Caco-2 (cell line): ENCODE results near the gene RRAGD. TPM values are rescaled to one million over a fixed set of nuclear protein-coding genes. Genes with fewer than 3 reads are reported as not detected.

ENCODE experiments used
- BruUV-seq: library from RNA; stranded (reverse); fragments of 400-500 nt; replicated peaks from 2 replicates; lab custom pipeline; 2021; lab: Mats Ljungman, UMichigan
- CTCF ChIA-PET: fragments of 300-600 bp; sonication (Branson Sonifier 250); formaldehyde crosslinking; loops from one replicate; lab custom pipeline; 2022; ENCODE audit warnings: antibody characterized with exemption; lab: Charles Lee
- POLR2A ChIA-PET: fragments of 300-600 bp; sonication (Branson Sonifier 250); formaldehyde crosslinking; loops from one replicate; lab custom pipeline; 2022; ENCODE audit warnings: antibody characterized with exemption; lab: Charles Lee
- DNase-seq, 2 experiments: peaks; one replicate each; pipeline versions ENCODE4 v3.0.0 to v3.0.0-alpha.2; 2020 to 2022
- H3K27me3 ChIP-seq: replicated peaks from 2 replicates; pipeline ENCODE4 v1.6.0; 2011; ENCODE audit warnings: low read length; ENCODE audit not compliant: control insufficient read depth, insufficient read depth
- H3K36me3 ChIP-seq: 2 replicates; pipeline ENCODE4 v1.5.1; 2011; ENCODE audit warnings: low read length; ENCODE audit not compliant: control insufficient read depth, insufficient read depth
- H3K4me1 ChIP-seq: fragments of 250-450 bp; sonication (Bioruptor Pico); 2 replicates; pipeline ENCODE4 v1.5.1; 2020; ENCODE audit warnings: mild to moderate bottlenecking
- H3K4me3 ChIP-seq: 2 replicates; pipeline ENCODE4 v1.5.1; 2011; ENCODE audit warnings: low read depth, mild to moderate bottlenecking, control low read depth, low read length
- H3K9me3 ChIP-seq: fragments of 250-450 bp; sonication (Bioruptor Pico); 2 replicates; pipeline ENCODE4 v1.5.1; 2020; ENCODE audit warnings: mild to moderate bottlenecking, moderate library complexity
- H3K27ac Mint-ChIP-seq: one replicate; pipeline ENCODE4 v1.8.0; 2022; ENCODE audit warnings: mixed read lengths; ENCODE audit not compliant: unreplicated experiment
- H3K27me3 Mint-ChIP-seq: one replicate; pipeline ENCODE4 v1.8.0; 2022; ENCODE audit warnings: mixed read lengths; ENCODE audit not compliant: insufficient read depth, unreplicated experiment
- H3K36me3 Mint-ChIP-seq: one replicate; pipeline ENCODE4 v1.8.0; 2022; ENCODE audit warnings: mild to moderate bottlenecking, mixed read lengths; ENCODE audit not compliant: insufficient read depth, unreplicated experiment
- H3K4me1 Mint-ChIP-seq: one replicate; pipeline ENCODE4 v1.8.0; 2022; ENCODE audit warnings: low read depth, mixed read lengths; ENCODE audit not compliant: unreplicated experiment
- H3K4me3 Mint-ChIP-seq: one replicate; pipeline ENCODE4 v1.8.0; 2022; ENCODE audit warnings: mild to moderate bottlenecking, moderate library complexity, mixed read lengths; ENCODE audit not compliant: unreplicated experiment
- H3K9me3 Mint-ChIP-seq: one replicate; pipeline ENCODE4 v1.8.0; 2022; ENCODE audit warnings: mixed read lengths; ENCODE audit not compliant: unreplicated experiment
- intact Hi-C: fragments of 100-400 bp; cut with micrococcal nuclease; formaldehyde crosslinking; loops from one replicate; pipeline ENCODE4 v1.10.0; 2022; ENCODE audit not compliant: unreplicated experiment
- total RNA-seq: library from RNA; stranded (reverse); gene quantifications from 2 replicates; pipeline ENCODE4 v1.2.3, GENCODE V29; 2022
- TF ChIP-seq, protein P1 (sequence below), 2 experiments: fragments of 200-600 bp in 1 of 2; IDR thresholded peaks; 1 replicate in 1 of 2; 2 replicates in 1 of 2; pipeline versions ENCODE4 v1.5.1 to v1.8.0; 2011 to 2022; ENCODE audit warnings: antibody characterized with exemption in 1 of 2, control low read depth in 1 of 2, inconsistent platforms in 1 of 2, low read depth in 1 of 2, low read length in 1 of 2, mild to moderate bottlenecking in 1 of 2, moderate library complexity in 1 of 2; ENCODE audit not compliant: insufficient read depth in 1 of 2, severe bottlenecking in 1 of 2, unreplicated experiment in 1 of 2

The RRAGD gene
- total RNA-seq, 1 experiment from 2014 or later: 8.0 TPM

GRCh38 chr6:89393659-89394058, 18.4 kb downstream of the RRAGD start:
- ChIA-PET CTCF (no interaction called here), POLR2A (no interaction called here)
- no peak overlapping the region for H3K4me3 ChIP-seq
- H3K36me3 ChIP-seq: no peaks in the 10 kb centered on the region
- Mint-ChIP-seq H3K4me1 (no peaks in the 10 kb centered on the region), H3K36me3 (no peaks in the 10 kb centered on the region), H3K27me3 (peaks cover 4% of the 10 kb centered on the region), H3K27ac (no peak overlapping the region), H3K9me3 (no peaks in the 10 kb centered on the region), H3K4me3 (no peak overlapping the region)
- no peaks in the 10 kb centered on the region for H3K9me3 ChIP-seq
- TF ChIP-seq, protein P1, sequence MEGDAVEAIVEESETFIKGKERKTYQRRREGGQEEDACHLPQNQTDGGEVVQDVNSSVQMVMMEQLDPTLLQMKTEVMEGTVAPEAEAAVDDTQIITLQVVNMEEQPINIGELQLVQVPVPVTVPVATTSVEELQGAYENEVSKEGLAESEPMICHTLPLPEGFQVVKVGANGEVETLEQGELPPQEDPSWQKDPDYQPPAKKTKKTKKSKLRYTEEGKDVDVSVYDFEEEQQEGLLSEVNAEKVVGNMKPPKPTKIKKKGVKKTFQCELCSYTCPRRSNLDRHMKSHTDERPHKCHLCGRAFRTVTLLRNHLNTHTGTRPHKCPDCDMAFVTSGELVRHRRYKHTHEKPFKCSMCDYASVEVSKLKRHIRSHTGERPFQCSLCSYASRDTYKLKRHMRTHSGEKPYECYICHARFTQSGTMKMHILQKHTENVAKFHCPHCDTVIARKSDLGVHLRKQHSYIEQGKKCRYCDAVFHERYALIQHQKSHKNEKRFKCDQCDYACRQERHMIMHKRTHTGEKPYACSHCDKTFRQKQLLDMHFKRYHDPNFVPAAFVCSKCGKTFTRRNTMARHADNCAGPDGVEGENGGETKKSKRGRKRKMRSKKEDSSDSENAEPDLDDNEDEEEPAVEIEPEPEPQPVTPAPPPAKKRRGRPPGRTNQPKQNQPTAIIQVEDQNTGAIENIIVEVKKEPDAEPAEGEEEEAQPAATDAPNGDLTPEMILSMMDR (IDR thresholded peaks at IDR 0.05; ENCODE audit: insufficient read depth in 1 of 2, low read depth in 1 of 2, low read length in 1 of 2, severe bottlenecking in 1 of 2, unreplicated experiment in 1 of 2): no peak
- DNase-seq: no peak
- BruUV-seq: no TSS peak
- intact Hi-C loops: no loop called here
- H3K4me1 ChIP-seq: no peaks in the 10 kb centered on the region
- no peaks in the 10 kb centered on the region for H3K27me3 ChIP-seq

DNA sequence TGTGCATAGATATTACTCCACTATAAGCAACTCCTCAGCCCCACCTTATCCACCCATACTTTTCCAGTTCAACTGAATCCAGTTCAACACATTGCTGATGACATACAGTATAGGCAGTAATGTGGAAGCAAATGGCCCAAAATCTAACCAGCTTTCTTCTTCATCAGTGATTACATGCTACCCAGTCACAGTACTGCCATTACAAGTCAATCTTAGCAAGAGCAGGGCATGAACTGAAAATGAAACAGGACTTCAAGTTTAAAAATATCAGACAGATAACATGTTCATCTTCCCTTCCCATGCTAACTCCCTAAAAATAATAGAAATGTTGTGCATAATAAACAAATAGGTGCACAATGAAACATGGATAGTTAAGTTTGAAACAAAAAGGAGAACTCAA, 19.2 kb downstream of the RRAGD start:
- no peak for DNase-seq
- H3K4me1 ChIP-seq: no peaks in the 10 kb centered on the region
- H3K27ac Mint-ChIP-seq: no peak overlapping the region
- H3K4me3 ChIP-seq: no peak overlapping the region
- H3K36me3 ChIP-seq: no peaks in the 10 kb centered on the region
- BruUV-seq: no TSS peak
- intact Hi-C loops: no loop called here
- POLR2A ChIA-PET: no interaction called here
- H3K4me3 Mint-ChIP-seq: no peak overlapping the region
- H3K9me3 ChIP-seq: no peaks in the 10 kb centered on the region
- no peaks in the 10 kb centered on the region for H3K27me3 ChIP-seq
- H3K27me3 Mint-ChIP-seq: peaks cover 4% of the 10 kb centered on the region
- H3K4me1 Mint-ChIP-seq: no peaks in the 10 kb centered on the region
- CTCF ChIA-PET: no interaction called here
- TF ChIP-seq, protein P1 (IDR thresholded peaks at IDR 0.05; ENCODE audit: insufficient read depth in 1 of 2, low read depth in 1 of 2, low read length in 1 of 2, severe bottlenecking in 1 of 2, unreplicated experiment in 1 of 2): no peak
- H3K9me3 Mint-ChIP-seq: no peaks in the 10 kb centered on the region
- H3K36me3 Mint-ChIP-seq: no peaks in the 10 kb centered on the region

- Mint-ChIP-seq H3K27ac (no peak overlapping the region), H3K9me3 (no peaks in the 10 kb centered on the region), H3K4me1 (no peaks in the 10 kb centered on the region), H3K36me3 (no peaks in the 10 kb centered on the region), H3K4me3 (no peak overlapping the region), H3K27me3 (peaks cover 4% of the 10 kb centered on the region)
- ChIA-PET CTCF (interaction anchor here (0.6 kb wide), 1 partner anchor 312 kb away, joined by 4 read pairs; no protein-coding TSS in a partner anchor), POLR2A (no interaction called here)
- DNase-seq: no peak
- Histone ChIP-seq H3K4me1 (no peaks in the 10 kb centered on the region), H3K27me3 (no peaks in the 10 kb centered on the region), H3K36me3 (no peaks in the 10 kb centered on the region), H3K4me3 (no peak overlapping the region), H3K9me3 (no peaks in the 10 kb centered on the region)
- intact Hi-C loops: no loop called here
- TF ChIP-seq, protein P1 (IDR thresholded peaks at IDR 0.05; ENCODE audit: insufficient read depth in 1 of 2, low read depth in 1 of 2, low read length in 1 of 2, severe bottlenecking in 1 of 2, unreplicated experiment in 1 of 2): no peak
- no TSS peak for BruUV-seq
These were observed 23.2 kb downstream of the RRAGD start for GRCh38 chr6:89388846-89389245.
